Stimulated activated naive CD4-positive, alpha-beta T cell (primary cell): ENCODE results near the gene FBN1.

Source experiments
- DNase-seq, 6 experiments: peaks; one replicate each; lab custom pipeline; 2025; lab: John Stamatoyannopoulos, UW

FBN1 gene

GRCh38 chr15:48553559-48553958 lies 92.0 kb downstream of the FBN1 start:
- no peak for DNase-seq

- no peak for DNase-seq
Observed at GRCh38 chr15:48550822-48551525, 94.5 kb downstream of the FBN1 start.

GRCh38 chr15:48548455-48548854 lies 97.1 kb downstream of the FBN1 start:
- DNase-seq: no peak

- no peak for DNase-seq
Observed at GRCh38 chr15:48547286-48547685, 98.2 kb downstream of the FBN1 start.

- no peak for DNase-seq
Observed at GRCh38 chr15:48546296-48546695, 99.2 kb downstream of the FBN1 start.

GRCh38 chr15:48544778-48545177 lies 100.7 kb downstream of the FBN1 start:
- DNase-seq: no peak

GRCh38 chr15:48541341-48542278 lies 103.9 kb downstream of the FBN1 start:
- DNase-seq: no peak

GRCh38 chr15:48540756-48541155 lies 104.8 kb downstream of the FBN1 start:
- DNase-seq: no peak

- no peak for DNase-seq
Observed at GRCh38 chr15:48538941-48539340, 106.6 kb downstream of the FBN1 start.

GRCh38 chr15:48537271-48538113 lies 108.0 kb downstream of the FBN1 start:
- no peak for DNase-seq

- DNase-seq: no peak
Observed at GRCh38 chr15:48536681-48537091, 108.8 kb downstream of the FBN1 start.

GRCh38 chr15:48533982-48534381 lies 111.5 kb downstream of the FBN1 start:
- no peak for DNase-seq

GRCh38 chr15:48532946-48533345 lies 112.6 kb downstream of the FBN1 start:
- DNase-seq: no peak

- no peak for DNase-seq
Observed at GRCh38 chr15:48530528-48530927, 115.0 kb downstream of the FBN1 start.

- no peak for DNase-seq
Observed at GRCh38 chr15:48528921-48529320, 116.6 kb downstream of the FBN1 start.

GRCh38 chr15:48527517-48527916 lies 118.0 kb downstream of the FBN1 start:
- DNase-seq: no peak

GRCh38 chr15:48522911-48523310 lies 122.6 kb downstream of the FBN1 start:
- no peak for DNase-seq

- no peak for DNase-seq
Observed at GRCh38 chr15:48522123-48522522, 123.4 kb downstream of the FBN1 start.

- no peak for DNase-seq
Observed at GRCh38 chr15:48520376-48521155, 124.9 kb downstream of the FBN1 start.

GRCh38 chr15:48516121-48516520 lies 129.4 kb downstream of the FBN1 start:
- no peak for DNase-seq

- no peak for DNase-seq
Observed at GRCh38 chr15:48515500-48515899, 130.0 kb downstream of the FBN1 start.
